Measurements from ENCODE around the gene CDX1.

The CDX1 gene

DNA sequence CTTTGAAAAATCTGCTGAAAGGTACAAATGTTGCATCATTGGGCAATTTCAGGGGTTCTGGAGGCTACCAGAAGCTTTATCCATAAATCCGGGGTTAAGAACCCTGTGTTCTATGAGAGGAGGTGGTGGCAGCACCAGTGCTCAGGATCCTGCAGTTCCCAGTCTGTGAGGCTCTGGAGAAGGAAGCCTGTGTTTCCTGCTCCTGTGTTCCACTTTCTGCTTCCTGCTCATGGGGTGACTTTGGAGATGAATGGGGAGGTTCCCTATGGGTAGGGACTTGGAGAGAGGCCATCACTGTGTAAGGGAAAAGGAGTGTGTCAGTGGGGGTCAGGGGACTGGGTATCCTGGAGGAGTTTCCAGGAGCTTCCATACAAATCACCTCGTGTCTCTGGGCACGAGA lies 2.3 kb downstream of the CDX1 start:
- peaks cover 15% of the 10 kb centered on the region for H3K4me1 ChIP-seq (ENCODE audit: control insufficient read depth, insufficient read depth, low read length)
- peaks cover 4% of the 10 kb centered on the region for H3K27me3 ChIP-seq (replicated peaks; ENCODE audit: control insufficient read depth, insufficient read depth, low read length)
- no peak overlapping the region for H3K4me3 ChIP-seq (ENCODE audit: low read length)
- H3K9me3 ChIP-seq (ENCODE audit: control insufficient read depth, low read length), result no peaks in the 10 kb centered on the region
- H3K9ac ChIP-seq (ENCODE audit: low read length), result no peak overlapping the region
- H3K36me3 ChIP-seq (ENCODE audit: control insufficient read depth, insufficient read depth, low read length, severe bottlenecking), result no peaks in the 10 kb centered on the region
- no peak for DNase-seq (ENCODE audit: low read depth)

DNA sequence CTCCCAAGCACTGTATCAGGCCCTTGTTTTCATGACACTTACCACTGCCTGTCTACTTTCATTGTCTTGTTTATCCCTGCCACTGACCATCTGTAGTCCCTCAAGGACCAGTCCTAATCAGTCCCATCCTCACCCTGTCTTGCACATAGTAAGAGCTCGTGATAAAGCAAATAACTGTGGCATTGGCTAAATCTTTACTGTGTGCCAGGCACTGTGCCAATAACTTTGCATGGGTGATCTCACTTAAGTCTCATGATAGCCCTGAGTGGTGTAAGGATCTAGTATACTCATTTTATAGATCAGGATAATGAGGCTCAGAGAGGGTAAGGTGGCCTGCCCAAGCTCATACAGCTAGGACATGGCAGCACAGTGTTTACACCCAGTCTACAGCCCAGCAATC lies 5.6 kb downstream of the CDX1 start:
- DNase-seq (ENCODE audit: low read depth), result peak; percentile 40
- Histone ChIP-seq H3K4me3 (ENCODE audit: low read length) (no peak overlapping the region), H3K4me1 (ENCODE audit: control insufficient read depth, insufficient read depth, low read length) (no peaks in the 10 kb centered on the region), H3K36me3 (ENCODE audit: control insufficient read depth, insufficient read depth, low read length, severe bottlenecking) (no peaks in the 10 kb centered on the region), H3K9me3 (ENCODE audit: control insufficient read depth, low read length) (no peaks in the 10 kb centered on the region), H3K9ac (ENCODE audit: low read length) (no peak overlapping the region), H3K27me3 (replicated peaks; ENCODE audit: control insufficient read depth, insufficient read depth, low read length) (peaks cover 4% of the 10 kb centered on the region)

DNA sequence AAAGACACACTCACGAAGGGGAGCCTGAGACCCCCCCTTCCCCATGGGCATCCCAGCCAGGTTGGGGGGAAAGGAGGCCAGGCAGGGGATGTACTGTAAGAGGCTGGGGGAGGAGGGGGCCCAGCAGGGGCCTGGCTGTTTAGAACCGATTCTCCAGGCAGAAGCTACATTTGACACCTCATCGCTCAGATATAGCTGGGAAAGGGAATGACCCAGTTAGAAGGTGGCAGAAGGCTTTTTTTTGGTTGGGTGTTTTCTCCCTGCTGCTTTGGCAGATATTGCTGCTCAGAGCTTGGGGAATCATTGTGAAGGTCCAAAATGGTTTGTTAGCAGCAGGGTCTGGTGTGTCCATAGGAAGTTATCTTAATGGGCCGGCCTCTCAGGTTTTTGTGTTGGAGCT lies 6.0 kb downstream of the CDX1 start:
- H3K27me3 ChIP-seq (replicated peaks; ENCODE audit: control insufficient read depth, insufficient read depth, low read length), result peaks cover 4% of the 10 kb centered on the region
- no peaks in the 10 kb centered on the region for H3K9me3 ChIP-seq (ENCODE audit: control insufficient read depth, low read length)
- H3K9ac ChIP-seq (ENCODE audit: low read length), result no peak overlapping the region
- DNase-seq (ENCODE audit: low read depth), result no peak
- H3K36me3 ChIP-seq (ENCODE audit: control insufficient read depth, insufficient read depth, low read length, severe bottlenecking), result no peaks in the 10 kb centered on the region
- H3K4me1 ChIP-seq (ENCODE audit: control insufficient read depth, insufficient read depth, low read length), result no peaks in the 10 kb centered on the region
- H3K4me3 ChIP-seq (ENCODE audit: low read length), result no peak overlapping the region

DNA sequence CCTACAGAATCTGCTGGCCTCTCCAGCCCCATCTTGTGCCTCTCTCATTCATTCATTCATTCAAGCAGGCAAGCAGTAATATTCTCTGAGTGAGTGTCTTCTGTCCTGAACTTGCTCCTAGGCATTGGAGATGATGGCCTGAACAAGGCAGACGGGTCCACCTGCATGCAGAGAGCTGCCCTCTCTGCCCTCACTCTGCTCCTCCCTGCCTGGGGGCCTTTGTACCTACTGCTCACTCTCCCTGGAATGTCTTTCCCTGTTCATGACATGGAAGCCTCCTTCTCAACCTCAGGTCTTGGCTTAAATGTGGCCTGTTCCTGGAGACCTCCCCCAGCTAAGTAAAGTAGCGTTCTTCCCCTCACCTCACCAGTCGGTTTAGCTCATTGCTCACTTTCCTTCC lies 6.6 kb downstream of the CDX1 start:
- peaks cover 4% of the 10 kb centered on the region for H3K27me3 ChIP-seq (replicated peaks; ENCODE audit: control insufficient read depth, insufficient read depth, low read length)
- H3K4me1 ChIP-seq (ENCODE audit: control insufficient read depth, insufficient read depth, low read length), result no peaks in the 10 kb centered on the region
- no peaks in the 10 kb centered on the region for H3K36me3 ChIP-seq (ENCODE audit: control insufficient read depth, insufficient read depth, low read length, severe bottlenecking)
- H3K4me3 ChIP-seq (ENCODE audit: low read length), result no peak overlapping the region
- no peak for DNase-seq (ENCODE audit: low read depth)
- H3K9ac ChIP-seq (ENCODE audit: low read length), result no peak overlapping the region
- no peaks in the 10 kb centered on the region for H3K9me3 ChIP-seq (ENCODE audit: control insufficient read depth, low read length)

DNA sequence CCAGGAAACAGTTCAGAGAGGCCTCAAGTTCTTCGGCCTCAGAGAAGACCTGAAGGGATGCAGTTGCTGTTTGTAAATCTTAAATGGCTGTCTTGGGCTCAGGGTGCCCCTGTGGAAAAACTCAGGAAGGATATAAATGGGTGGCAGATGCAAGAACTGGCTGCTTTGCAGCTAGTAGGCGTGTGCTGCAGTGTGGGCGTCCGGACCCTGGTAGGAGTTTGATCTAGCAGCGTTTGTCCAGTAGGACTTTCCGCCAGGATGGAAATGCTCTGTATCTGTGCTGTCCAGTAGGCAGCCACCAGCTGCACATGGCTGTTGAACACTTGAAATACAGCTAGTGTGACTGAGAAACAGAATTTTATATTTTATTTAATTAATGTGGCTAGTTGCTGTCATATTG lies 7.7 kb downstream of the CDX1 start:
- no peaks in the 10 kb centered on the region for H3K36me3 ChIP-seq (ENCODE audit: control insufficient read depth, insufficient read depth, low read length, severe bottlenecking)
- DNase-seq (ENCODE audit: low read depth), result no peak
- H3K27me3 ChIP-seq (replicated peaks; ENCODE audit: control insufficient read depth, insufficient read depth, low read length), result no peaks in the 10 kb centered on the region
- no peak overlapping the region for H3K9ac ChIP-seq (ENCODE audit: low read length)
- no peak overlapping the region for H3K4me3 ChIP-seq (ENCODE audit: low read length)
- peaks cover 4% of the 10 kb centered on the region for H3K4me1 ChIP-seq (ENCODE audit: control insufficient read depth, insufficient read depth, low read length)
- H3K9me3 ChIP-seq (ENCODE audit: control insufficient read depth, low read length), result no peaks in the 10 kb centered on the region

DNA sequence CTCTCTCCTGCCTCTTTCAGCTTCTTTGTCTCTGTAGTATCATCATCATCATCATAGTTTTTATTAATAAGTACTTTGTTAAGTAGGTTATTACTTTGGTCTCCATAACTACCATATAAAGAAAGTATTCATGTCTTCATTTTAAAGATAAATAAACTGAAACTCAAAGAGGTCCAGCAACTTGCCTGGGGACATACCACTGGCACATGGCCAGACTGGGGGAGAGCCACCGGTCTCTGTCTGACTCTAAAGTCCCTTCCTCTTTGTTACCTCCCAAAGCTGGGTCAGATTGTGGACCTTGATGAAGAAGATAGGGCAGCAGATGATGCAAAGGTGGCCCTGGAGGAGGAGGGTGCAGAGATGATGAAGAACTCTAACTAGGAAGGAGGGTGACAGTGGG lies 8.5 kb downstream of the CDX1 start:
- H3K9ac ChIP-seq (ENCODE audit: low read length), result no peak overlapping the region
- H3K27me3 ChIP-seq (replicated peaks; ENCODE audit: control insufficient read depth, insufficient read depth, low read length), result no peaks in the 10 kb centered on the region
- no peak overlapping the region for H3K4me3 ChIP-seq (ENCODE audit: low read length)
- DNase-seq (ENCODE audit: low read depth), result no peak
- H3K4me1 ChIP-seq (ENCODE audit: control insufficient read depth, insufficient read depth, low read length), result peaks cover 12% of the 10 kb centered on the region
- H3K9me3 ChIP-seq (ENCODE audit: control insufficient read depth, low read length), result no peaks in the 10 kb centered on the region
- H3K36me3 ChIP-seq (ENCODE audit: control insufficient read depth, insufficient read depth, low read length, severe bottlenecking), result no peaks in the 10 kb centered on the region

DNA sequence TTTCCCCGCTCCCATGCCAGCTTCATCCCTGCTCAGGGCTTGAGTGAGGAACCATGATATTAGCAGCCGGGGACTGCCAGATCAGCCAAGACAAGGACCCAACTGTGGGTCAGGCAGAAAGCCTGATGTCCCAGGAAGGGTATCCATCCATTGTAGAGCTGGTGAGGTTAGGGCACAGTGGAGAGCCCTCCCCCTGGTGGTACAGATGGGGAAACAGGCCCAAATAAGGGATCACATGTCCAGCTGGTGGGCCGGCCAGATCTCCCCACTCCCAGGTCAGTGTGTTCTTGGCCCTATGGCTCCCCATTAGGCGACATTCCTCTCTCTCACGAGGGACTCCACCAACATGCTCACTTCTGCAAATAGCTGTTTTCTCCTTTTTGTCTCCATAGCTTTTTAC lies 9.0 kb downstream of the CDX1 start:
- Histone ChIP-seq H3K9me3 (ENCODE audit: control insufficient read depth, low read length) (no peaks in the 10 kb centered on the region), H3K9ac (ENCODE audit: low read length) (no peak overlapping the region), H3K27me3 (replicated peaks; ENCODE audit: control insufficient read depth, insufficient read depth, low read length) (no peaks in the 10 kb centered on the region), H3K4me1 (ENCODE audit: control insufficient read depth, insufficient read depth, low read length) (peaks cover 16% of the 10 kb centered on the region), H3K4me3 (ENCODE audit: low read length) (no peak overlapping the region), H3K36me3 (ENCODE audit: control insufficient read depth, insufficient read depth, low read length, severe bottlenecking) (no peaks in the 10 kb centered on the region)
- DNase-seq (ENCODE audit: low read depth), result peak; percentile 26

DNA sequence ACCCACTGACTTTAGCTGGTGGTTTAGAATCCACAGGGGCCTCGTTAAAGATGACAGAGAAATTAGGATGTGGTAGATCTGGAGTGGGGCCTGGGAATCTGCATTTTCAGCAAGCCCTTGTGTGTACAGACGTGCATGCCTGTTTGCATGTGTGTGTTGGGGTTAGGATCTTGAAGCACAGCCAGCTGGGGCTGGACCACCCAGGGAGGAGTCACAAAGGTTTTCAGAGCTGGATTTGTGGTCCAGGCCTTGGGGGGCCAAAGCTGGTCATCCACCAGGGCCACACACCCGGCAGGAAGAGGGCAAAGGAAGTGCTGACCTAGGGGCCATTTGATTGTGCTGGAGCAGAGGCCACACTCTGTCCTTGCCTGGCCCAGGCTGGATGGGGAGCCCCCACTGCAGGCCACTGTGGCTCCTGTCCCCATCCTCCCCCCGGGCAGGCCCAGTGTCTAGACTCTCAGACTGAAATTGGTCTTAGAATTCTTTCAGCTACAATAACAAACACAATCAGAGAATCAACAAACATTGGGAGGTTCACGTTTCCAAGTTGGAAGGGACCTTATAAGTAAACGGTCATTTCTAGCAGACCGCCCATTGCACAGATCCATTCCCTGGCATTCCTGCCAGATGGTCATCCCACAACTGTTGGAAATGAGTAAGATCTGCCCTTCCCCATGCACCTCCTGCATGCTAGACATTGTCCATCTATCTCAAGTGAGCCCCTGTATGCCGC lies 10.3 kb downstream of the CDX1 start:
- no peak overlapping the region for H3K4me3 ChIP-seq (ENCODE audit: low read length)
- no peak for DNase-seq (ENCODE audit: low read depth)
- no peak overlapping the region for H3K9ac ChIP-seq (ENCODE audit: low read length)
- H3K4me1 ChIP-seq (ENCODE audit: control insufficient read depth, insufficient read depth, low read length), result peaks cover 26% of the 10 kb centered on the region
- no peaks in the 10 kb centered on the region for H3K27me3 ChIP-seq (replicated peaks; ENCODE audit: control insufficient read depth, insufficient read depth, low read length)
- no peaks in the 10 kb centered on the region for H3K9me3 ChIP-seq (ENCODE audit: control insufficient read depth, low read length)
- H3K36me3 ChIP-seq (ENCODE audit: control insufficient read depth, insufficient read depth, low read length, severe bottlenecking), result no peaks in the 10 kb centered on the region

DNA sequence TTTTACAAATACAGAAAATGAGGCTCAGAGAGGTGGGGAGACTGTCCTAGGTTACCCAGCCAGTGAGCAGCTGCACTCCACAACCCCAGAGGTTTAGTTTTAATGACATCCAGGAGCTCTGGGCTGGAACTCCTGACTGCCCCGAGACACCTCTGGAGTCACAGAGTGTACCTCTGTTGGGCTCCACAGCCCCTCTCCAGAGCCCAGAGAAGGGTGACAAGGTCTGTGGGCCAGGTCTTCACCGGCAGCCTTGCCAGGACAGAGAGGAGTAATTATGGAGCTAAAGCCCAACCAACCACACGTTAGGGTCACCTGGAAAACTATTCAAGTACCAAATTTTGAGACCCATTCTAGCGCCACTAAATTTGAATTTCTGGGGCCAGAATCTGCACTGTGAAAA lies 11.1 kb downstream of the CDX1 start:
- no peak for DNase-seq (ENCODE audit: low read depth)
- no peaks in the 10 kb centered on the region for H3K27me3 ChIP-seq (replicated peaks; ENCODE audit: control insufficient read depth, insufficient read depth, low read length)
- no peak overlapping the region for H3K4me3 ChIP-seq (ENCODE audit: low read length)
- peaks cover 26% of the 10 kb centered on the region for H3K4me1 ChIP-seq (ENCODE audit: control insufficient read depth, insufficient read depth, low read length)
- H3K9ac ChIP-seq (ENCODE audit: low read length), result no peak overlapping the region
- H3K9me3 ChIP-seq (ENCODE audit: control insufficient read depth, low read length), result no peaks in the 10 kb centered on the region
- no peaks in the 10 kb centered on the region for H3K36me3 ChIP-seq (ENCODE audit: control insufficient read depth, insufficient read depth, low read length, severe bottlenecking)

DNA sequence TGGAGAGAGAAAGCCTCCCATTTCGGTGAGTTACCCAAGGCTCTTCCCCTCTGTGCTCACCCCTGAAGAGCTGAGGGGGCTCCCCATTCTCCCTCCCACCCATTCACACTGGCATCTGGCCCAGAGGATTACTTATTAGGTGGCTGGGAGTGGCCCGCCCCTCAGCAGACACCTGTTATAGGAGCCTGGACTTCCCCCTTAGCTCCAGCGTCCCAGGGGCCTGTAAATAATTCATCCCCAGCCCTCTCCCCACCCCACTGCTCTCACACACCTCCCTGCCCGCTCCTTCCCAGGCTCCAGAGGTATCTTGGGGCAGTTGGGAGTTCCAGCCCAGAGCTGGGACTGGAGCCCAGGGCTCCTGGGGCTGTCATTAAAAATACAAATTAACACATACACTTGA lies 11.7 kb downstream of the CDX1 start:
- no peak for DNase-seq (ENCODE audit: low read depth)
- H3K9me3 ChIP-seq (ENCODE audit: control insufficient read depth, low read length), result no peaks in the 10 kb centered on the region
- H3K4me3 ChIP-seq (ENCODE audit: low read length), result no peak overlapping the region
- H3K9ac ChIP-seq (ENCODE audit: low read length), result no peak overlapping the region
- no peaks in the 10 kb centered on the region for H3K36me3 ChIP-seq (ENCODE audit: control insufficient read depth, insufficient read depth, low read length, severe bottlenecking)
- H3K27me3 ChIP-seq (replicated peaks; ENCODE audit: control insufficient read depth, insufficient read depth, low read length), result no peaks in the 10 kb centered on the region
- H3K4me1 ChIP-seq (ENCODE audit: control insufficient read depth, insufficient read depth, low read length), result peaks cover 26% of the 10 kb centered on the region

DNA sequence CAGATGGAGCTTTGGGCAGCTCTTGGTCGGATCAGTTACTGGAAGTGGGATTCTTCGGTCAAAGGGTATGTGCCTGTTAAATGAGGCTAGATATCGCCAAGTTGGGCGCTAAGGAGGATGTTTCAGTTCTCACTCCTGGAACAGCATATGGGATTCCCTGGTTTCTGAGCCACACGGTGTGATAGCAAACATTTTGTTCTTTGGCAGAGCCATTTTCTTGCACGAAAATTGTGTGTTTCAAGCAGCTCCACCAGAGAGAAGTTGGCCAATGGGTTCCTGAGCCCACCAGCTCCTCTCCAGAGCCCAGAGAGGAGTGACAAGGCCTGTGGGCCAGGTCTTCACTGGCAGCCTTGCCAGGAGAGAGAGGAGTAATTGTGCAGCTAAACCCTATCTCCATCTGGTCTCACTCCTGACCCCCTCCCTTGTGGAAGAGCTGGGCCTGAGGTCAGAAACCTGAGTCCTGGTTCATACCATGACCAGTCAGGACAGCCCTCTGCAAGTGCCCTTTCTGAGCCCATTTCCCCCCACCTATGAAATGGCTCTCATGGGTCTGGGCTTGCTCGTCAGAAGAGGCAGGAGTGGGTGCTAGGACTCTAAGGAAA lies 12.5 kb downstream of the CDX1 start:
- DNase-seq (ENCODE audit: low read depth), result no peak
- H3K4me1 ChIP-seq (ENCODE audit: control insufficient read depth, insufficient read depth, low read length), result peaks cover 26% of the 10 kb centered on the region
- H3K9me3 ChIP-seq (ENCODE audit: control insufficient read depth, low read length), result no peaks in the 10 kb centered on the region
- no peaks in the 10 kb centered on the region for H3K36me3 ChIP-seq (ENCODE audit: control insufficient read depth, insufficient read depth, low read length, severe bottlenecking)
- no peak overlapping the region for H3K4me3 ChIP-seq (ENCODE audit: low read length)
- H3K27me3 ChIP-seq (replicated peaks; ENCODE audit: control insufficient read depth, insufficient read depth, low read length), result no peaks in the 10 kb centered on the region
- H3K9ac ChIP-seq (ENCODE audit: low read length), result peak overlapping the region; percentile 74

Data from adipocyte (in vitro differentiated cells).